ENCODE measurements around the gene BCL11B. TPM values are rescaled to one million over a fixed set of nuclear protein-coding genes. Genes with fewer than 3 reads are reported as not detected.

BCL11B gene
- 10 to 100 TPM in 2 of 4 donors, 1 to 10 TPM in 2; 7.7 to 10.2 (median 10.0) TPM for total RNA-seq

GRCh38 chr14:99271951-99272631 lies at the start of gene BCL11B:
TSS of gene BCL11B (minus strand) at chr14:99272197. CDS start at chr14:99271218, 979 bp downstream.
- peak within 1 kb of the TSS; percentile 55 to 84 (median 62) for H3K4me3 ChIP-seq
- no peaks in the 10 kb centered on the region for H3K36me3 ChIP-seq
- TF ChIP-seq POLR2A (IDR thresholded peaks at IDR 0.05) = peak; percentile 71 to 83
- TF ChIP-seq, protein P1, sequence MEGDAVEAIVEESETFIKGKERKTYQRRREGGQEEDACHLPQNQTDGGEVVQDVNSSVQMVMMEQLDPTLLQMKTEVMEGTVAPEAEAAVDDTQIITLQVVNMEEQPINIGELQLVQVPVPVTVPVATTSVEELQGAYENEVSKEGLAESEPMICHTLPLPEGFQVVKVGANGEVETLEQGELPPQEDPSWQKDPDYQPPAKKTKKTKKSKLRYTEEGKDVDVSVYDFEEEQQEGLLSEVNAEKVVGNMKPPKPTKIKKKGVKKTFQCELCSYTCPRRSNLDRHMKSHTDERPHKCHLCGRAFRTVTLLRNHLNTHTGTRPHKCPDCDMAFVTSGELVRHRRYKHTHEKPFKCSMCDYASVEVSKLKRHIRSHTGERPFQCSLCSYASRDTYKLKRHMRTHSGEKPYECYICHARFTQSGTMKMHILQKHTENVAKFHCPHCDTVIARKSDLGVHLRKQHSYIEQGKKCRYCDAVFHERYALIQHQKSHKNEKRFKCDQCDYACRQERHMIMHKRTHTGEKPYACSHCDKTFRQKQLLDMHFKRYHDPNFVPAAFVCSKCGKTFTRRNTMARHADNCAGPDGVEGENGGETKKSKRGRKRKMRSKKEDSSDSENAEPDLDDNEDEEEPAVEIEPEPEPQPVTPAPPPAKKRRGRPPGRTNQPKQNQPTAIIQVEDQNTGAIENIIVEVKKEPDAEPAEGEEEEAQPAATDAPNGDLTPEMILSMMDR (IDR thresholded peaks at IDR 0.05) = peak in 5 of 6 experiments; percentile 18 to 64 (median 61)
- peak; percentile 77 to 94 (median 86) for DNase-seq
- peaks cover 0 to 9% of the 10 kb centered on the region in 2 donors for H3K27me3 ChIP-seq
- peaks cover 0 to 42% (median 0%) of the 10 kb centered on the region in 4 donors for H3K4me1 ChIP-seq
- H3K27ac ChIP-seq = peak within 1 kb of the TSS; percentile 82 to 89 (median 85)
- no peaks in the 10 kb centered on the region for H3K9me3 ChIP-seq

DNA sequence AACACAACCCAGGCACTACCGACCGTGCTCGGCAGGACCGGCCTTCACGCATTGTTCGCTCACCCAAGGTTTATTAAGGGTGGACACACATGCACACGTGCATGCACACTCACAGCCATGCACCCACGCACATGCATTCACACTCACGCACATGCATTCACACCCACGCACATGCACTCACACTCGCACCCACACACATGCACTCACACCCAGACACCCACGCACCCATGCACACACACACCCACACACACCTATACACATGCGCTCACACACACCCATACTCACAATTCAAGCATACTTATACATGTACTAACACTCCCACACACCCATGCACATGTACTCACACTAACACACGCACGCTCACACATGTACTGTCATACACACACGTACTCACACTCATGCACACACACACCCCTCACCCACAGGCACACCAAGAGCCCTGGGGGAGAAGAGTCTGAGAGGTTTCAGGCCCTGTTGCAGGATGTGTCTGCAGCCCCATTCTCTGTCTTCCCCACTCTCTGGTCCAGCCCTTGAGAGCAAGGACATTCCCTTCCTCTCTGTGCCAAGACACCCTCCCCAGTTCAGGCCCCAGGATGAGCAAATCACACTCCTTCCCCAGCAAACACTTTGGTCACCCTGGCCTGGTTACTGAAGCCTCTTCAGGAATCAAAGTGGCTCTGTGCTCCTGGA lies 49.4 kb upstream of the BCL11B start:
- Histone ChIP-seq H3K27ac (peak overlapping the region in 1 of 4 donors; percentile 13), H3K36me3 (no peaks in the 10 kb centered on the region), H3K27me3 (no peaks in the 10 kb centered on the region), H3K9me3 (no peaks in the 10 kb centered on the region), H3K4me3 (no peak overlapping the region), H3K4me1 (peaks cover 0 to 30% (median 0%) of the 10 kb centered on the region in 4 donors)
- DNase-seq = no peak
- TF ChIP-seq POLR2A (IDR thresholded peaks at IDR 0.05) = no peak
- TF ChIP-seq, protein P1 (IDR thresholded peaks at IDR 0.05) = no peak

GRCh38 chr14:99320621-99321235 lies 48.7 kb upstream of the BCL11B start:
- peak in 1 of 3 donors; percentile 77 for DNase-seq
- TF ChIP-seq, protein P1 (IDR thresholded peaks at IDR 0.05) = no peak
- TF ChIP-seq POLR2A (IDR thresholded peaks at IDR 0.05) = no peak
- Histone ChIP-seq H3K9me3 (no peaks in the 10 kb centered on the region), H3K36me3 (no peaks in the 10 kb centered on the region), H3K27me3 (no peaks in the 10 kb centered on the region), H3K4me3 (peak overlapping the region in 2 of 4 donors; percentile 1 to 2), H3K4me1 (peaks cover 0 to 30% (median 0%) of the 10 kb centered on the region in 4 donors), H3K27ac (peak overlapping the region in 2 of 4 donors; percentile 28 to 40)

GRCh38 chr14:99320105-99320572 lies 48.1 kb upstream of the BCL11B start:
- Histone ChIP-seq H3K4me3 (peak overlapping the region in 2 of 4 donors; percentile 1 to 2), H3K36me3 (no peaks in the 10 kb centered on the region), H3K27me3 (no peaks in the 10 kb centered on the region), H3K27ac (peak overlapping the region in 2 of 4 donors; percentile 28 to 40), H3K4me1 (peaks cover 0 to 30% (median 0%) of the 10 kb centered on the region in 4 donors), H3K9me3 (no peaks in the 10 kb centered on the region)
- DNase-seq = peak in 2 of 3 donors; percentile 80 to 85
- TF ChIP-seq POLR2A (IDR thresholded peaks at IDR 0.05) = no peak
- TF ChIP-seq, protein P1 (IDR thresholded peaks at IDR 0.05) = peak in 5 of 6 experiments; percentile 32 to 86 (median 81)

GRCh38 chr14:99318959-99319295 lies 46.9 kb upstream of the BCL11B start:
- no peak for DNase-seq
- Histone ChIP-seq H3K27me3 (no peaks in the 10 kb centered on the region), H3K27ac (peak overlapping the region in 2 of 4 donors; percentile 84 to 89), H3K36me3 (no peaks in the 10 kb centered on the region), H3K9me3 (no peaks in the 10 kb centered on the region), H3K4me3 (no peak overlapping the region), H3K4me1 (peaks cover 0 to 30% (median 0%) of the 10 kb centered on the region in 4 donors)
- no peak for TF ChIP-seq POLR2A (IDR thresholded peaks at IDR 0.05)
- TF ChIP-seq, protein P1 (IDR thresholded peaks at IDR 0.05) = no peak

All from Peyer's patch (tissue), 4 donors.